ENCODE results near the gene ALG14.

ALG14 gene

GRCh38 chr1:95118710-95119109 is 46.0 kb upstream of the ALG14 start:
- H3K27ac ChIP-seq (ENCODE audit: extremely low read depth, low read depth, low read length), result no peak overlapping the region
- H3K9me3 ChIP-seq (ENCODE audit: control insufficient read depth, insufficient read depth, low read depth, low read length), result no peaks in the 10 kb centered on the region
- POLR2A ChIA-PET, result interaction anchor here (1.8 kb wide), 1 partner anchor 115 kb away, joined by 5 read pairs; no protein-coding TSS in a partner anchor
- TF ChIP-seq ZSCAN16 (tag by site-specific recombination; IDR thresholded peaks at IDR 0.05) (no peak), KLF16 (tag by site-specific recombination; IDR thresholded peaks at IDR 0.05) (no peak), ZBTB10 (tag by site-specific recombination; IDR thresholded peaks at IDR 0.05) (no peak), HOXA7 (CRISPR knock-in tag; IDR thresholded peaks at IDR 0.05; ENCODE audit: borderline replicate concordance) (no peak), PRDM1 (tag by site-specific recombination; IDR thresholded peaks at IDR 0.05) (no peak), ZBTB26 (tag by site-specific recombination; optimal IDR thresholded peaks at IDR 0.05) (no peak), ZNF16 (tag by site-specific recombination; IDR thresholded peaks at IDR 0.05; ENCODE audit: low read depth) (no peak), ZBTB20 (tag by site-specific recombination; IDR thresholded peaks at IDR 0.05) (no peak), ZBTB1 (tag by site-specific recombination; IDR thresholded peaks at IDR 0.05) (no peak), GLIS2 (tag by site-specific recombination; IDR thresholded peaks at IDR 0.05) (no peak), ZNF529 (tag by site-specific recombination; IDR thresholded peaks at IDR 0.05; ENCODE audit: insufficient replicate concordance) (no peak)
- H3K4me1 ChIP-seq (ENCODE audit: control insufficient read depth, insufficient read depth, low read length), result no peaks in the 10 kb centered on the region
- CTCF ChIA-PET, result interaction anchor here (1.0 to 1.7 kb wide), 4 partner anchors 9 to 115 kb away, joined by 4 to 7 read pairs (median 4); partner anchors contain the start of gene RWDD3
- H3K4me3 ChIP-seq (ENCODE audit: low read depth, low read length), result peak overlapping the region; percentile 12; the same call in 1 of the 2 replicates
- H3K36me3 ChIP-seq (ENCODE audit: control insufficient read depth in 2 of 2, insufficient read depth in 1 of 2, low read length in 2 of 2), result no peaks in the 10 kb centered on the region

GRCh38 chr1:95118067-95118499 is 45.3 kb upstream of the ALG14 start:
- H3K36me3 ChIP-seq (ENCODE audit: control insufficient read depth in 2 of 2, insufficient read depth in 1 of 2, low read length in 2 of 2), result no peaks in the 10 kb centered on the region
- no peaks in the 10 kb centered on the region for H3K4me1 ChIP-seq (ENCODE audit: control insufficient read depth, insufficient read depth, low read length)
- ChIA-PET POLR2A (interaction anchor here (0.6 to 2.8 kb wide), 6 partner anchors 9 to 131 kb away, joined by 3 to 21 read pairs (median 4); partner anchors contain the start of genes ALG14 and RWDD3), CTCF (interaction anchor here (0.7 to 1.7 kb wide), 8 partner anchors 10 to 116 kb away, joined by 3 to 7 read pairs (median 4); partner anchors contain the start of gene RWDD3)
- no peaks in the 10 kb centered on the region for H3K9me3 ChIP-seq (ENCODE audit: control insufficient read depth, insufficient read depth, low read depth, low read length)
- H3K4me3 ChIP-seq (ENCODE audit: low read depth, low read length), result peak overlapping the region; percentile 73
- H3K27ac ChIP-seq (ENCODE audit: extremely low read depth, low read depth, low read length), result peak overlapping the region; percentile 84; the same call in 1 of the 2 replicates
- TF ChIP-seq EGR2 (tag by site-specific recombination; IDR thresholded peaks at IDR 0.05; ENCODE audit: low read depth) (peak; percentile 39; the same call in 1 of the 2 replicates), SCRT1 (tag by site-specific recombination; IDR thresholded peaks at IDR 0.05; ENCODE audit: borderline replicate concordance) (peak; percentile 50; the same call in 1 of the 2 replicates), ZNF223 (tag by site-specific recombination; IDR thresholded peaks at IDR 0.05) (no peak), CTCF (tag by site-specific recombination; IDR thresholded peaks at IDR 0.05) (no peak), ZNF629 (tag by site-specific recombination; IDR thresholded peaks at IDR 0.05) (no peak), OSR2 (tag by site-specific recombination; IDR thresholded peaks at IDR 0.05) (peak; percentile 24; the same call in 1 of the 2 replicates), ZBTB7A (tag by site-specific recombination; IDR thresholded peaks at IDR 0.05; ENCODE audit: low read depth) (no peak), ZFP3 (tag by site-specific recombination; IDR thresholded peaks at IDR 0.05; ENCODE audit: low read depth) (no peak), ZNF513 (tag by site-specific recombination; IDR thresholded peaks at IDR 0.05) (no peak), RBAK (tag by site-specific recombination; IDR thresholded peaks at IDR 0.05) (no peak), GLI4 (tag by site-specific recombination; IDR thresholded peaks at IDR 0.05) (no peak), ZNF654 (tag by site-specific recombination; IDR thresholded peaks at IDR 0.05; ENCODE audit: low read depth) (no peak), ZNF704 (tag by site-specific recombination; IDR thresholded peaks at IDR 0.05) (no peak), ZBTB21 (tag by site-specific recombination; IDR thresholded peaks at IDR 0.05) (no peak), IKZF3 (tag by site-specific recombination; IDR thresholded peaks at IDR 0.05) (no peak)

Measured in HEK293 (cell line).